ENCODE measurements around the gene GRID1.

The GRID1 gene

GRCh38 chr10:85648279-85648754 is 718.3 kb downstream of the GRID1 start:
- no peak for DNase-seq (ENCODE audit: low read depth)
- TF ChIP-seq, protein P1, sequence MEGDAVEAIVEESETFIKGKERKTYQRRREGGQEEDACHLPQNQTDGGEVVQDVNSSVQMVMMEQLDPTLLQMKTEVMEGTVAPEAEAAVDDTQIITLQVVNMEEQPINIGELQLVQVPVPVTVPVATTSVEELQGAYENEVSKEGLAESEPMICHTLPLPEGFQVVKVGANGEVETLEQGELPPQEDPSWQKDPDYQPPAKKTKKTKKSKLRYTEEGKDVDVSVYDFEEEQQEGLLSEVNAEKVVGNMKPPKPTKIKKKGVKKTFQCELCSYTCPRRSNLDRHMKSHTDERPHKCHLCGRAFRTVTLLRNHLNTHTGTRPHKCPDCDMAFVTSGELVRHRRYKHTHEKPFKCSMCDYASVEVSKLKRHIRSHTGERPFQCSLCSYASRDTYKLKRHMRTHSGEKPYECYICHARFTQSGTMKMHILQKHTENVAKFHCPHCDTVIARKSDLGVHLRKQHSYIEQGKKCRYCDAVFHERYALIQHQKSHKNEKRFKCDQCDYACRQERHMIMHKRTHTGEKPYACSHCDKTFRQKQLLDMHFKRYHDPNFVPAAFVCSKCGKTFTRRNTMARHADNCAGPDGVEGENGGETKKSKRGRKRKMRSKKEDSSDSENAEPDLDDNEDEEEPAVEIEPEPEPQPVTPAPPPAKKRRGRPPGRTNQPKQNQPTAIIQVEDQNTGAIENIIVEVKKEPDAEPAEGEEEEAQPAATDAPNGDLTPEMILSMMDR (IDR thresholded peaks at IDR 0.05; ENCODE audit: control insufficient read depth, extremely low read depth, insufficient read depth): no peak
- H3K4me3 ChIP-seq (ENCODE audit: low read depth, low read length): no peak overlapping the region

- TF ChIP-seq, protein P1 (IDR thresholded peaks at IDR 0.05; ENCODE audit: control insufficient read depth, extremely low read depth, insufficient read depth): no peak
- no peak overlapping the region for H3K4me3 ChIP-seq (ENCODE audit: low read depth, low read length)
- DNase-seq (ENCODE audit: low read depth): no peak
Measured at GRCh38 chr10:85647741-85648140, 718.9 kb downstream of the GRID1 start.

GRCh38 chr10:85645926-85646711 is 720.5 kb downstream of the GRID1 start:
- TF ChIP-seq, protein P1 (IDR thresholded peaks at IDR 0.05; ENCODE audit: control insufficient read depth, extremely low read depth, insufficient read depth): no peak
- no peak for DNase-seq (ENCODE audit: low read depth)
- H3K4me3 ChIP-seq (ENCODE audit: low read depth, low read length): no peak overlapping the region

DNA sequence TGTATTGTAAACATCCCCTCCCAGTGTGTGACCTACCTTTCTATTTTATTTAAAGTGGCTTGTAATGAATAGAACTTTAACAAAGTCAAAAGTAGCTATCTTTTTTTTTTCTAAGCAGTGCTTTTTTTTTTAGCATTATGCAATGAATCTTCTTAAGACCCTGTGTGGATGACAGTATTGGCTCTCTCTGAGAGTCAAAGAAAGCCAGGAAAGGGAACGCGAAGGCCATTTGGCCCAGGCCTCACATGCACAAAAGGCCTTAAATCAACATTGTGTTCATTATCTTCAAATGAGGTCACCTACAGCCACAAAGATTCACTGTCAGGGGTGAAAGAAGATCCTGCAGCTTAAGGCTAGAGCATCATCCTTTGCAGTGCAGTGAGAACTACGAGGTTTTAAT is 721.5 kb downstream of the GRID1 start:
- no peak for DNase-seq (ENCODE audit: low read depth)
- H3K4me3 ChIP-seq (ENCODE audit: low read depth, low read length): no peak overlapping the region
- TF ChIP-seq, protein P1 (IDR thresholded peaks at IDR 0.05; ENCODE audit: control insufficient read depth, extremely low read depth, insufficient read depth): no peak

GRCh38 chr10:85643845-85644525 is 722.6 kb downstream of the GRID1 start:
- no peak for DNase-seq (ENCODE audit: low read depth)
- TF ChIP-seq, protein P1 (IDR thresholded peaks at IDR 0.05; ENCODE audit: control insufficient read depth, extremely low read depth, insufficient read depth): no peak
- no peak overlapping the region for H3K4me3 ChIP-seq (ENCODE audit: low read depth, low read length)

DNA sequence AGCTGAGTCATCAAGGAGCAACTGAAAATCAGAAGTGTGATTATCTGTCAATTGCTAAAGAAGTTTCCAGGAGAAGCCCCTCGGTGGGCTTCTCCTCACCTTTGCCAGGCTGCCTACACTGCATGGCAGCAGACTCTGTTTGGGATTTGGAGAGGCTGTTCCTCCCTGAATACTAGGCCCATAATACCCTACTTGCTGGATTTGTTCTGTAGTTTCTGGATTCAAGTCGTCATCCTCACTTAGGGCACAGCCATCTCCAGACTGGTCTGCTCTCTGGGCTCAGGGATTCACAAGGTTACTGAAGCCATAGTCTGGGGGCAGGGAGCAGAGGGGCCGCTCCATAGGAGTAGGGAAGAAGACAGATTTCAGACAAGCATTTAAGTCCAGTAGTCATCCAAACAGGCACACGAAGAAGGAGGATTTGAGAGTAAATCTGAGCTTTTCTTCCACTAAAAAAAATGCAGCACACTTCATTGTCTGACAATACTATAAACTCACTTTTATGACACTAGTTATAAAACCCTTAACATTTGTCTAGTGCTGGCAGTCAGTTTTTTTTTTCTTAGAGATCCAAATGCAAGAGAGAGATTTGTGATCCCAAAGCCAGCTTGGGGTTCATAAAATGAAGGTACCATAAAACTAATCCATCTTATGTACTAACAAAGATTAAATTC is 723.3 kb downstream of the GRID1 start:
- TF ChIP-seq, protein P1 (IDR thresholded peaks at IDR 0.05; ENCODE audit: control insufficient read depth, extremely low read depth, insufficient read depth): no peak
- H3K4me3 ChIP-seq (ENCODE audit: low read depth, low read length): no peak overlapping the region
- no peak for DNase-seq (ENCODE audit: low read depth)
